H1 (cell line): ENCODE measurements around the gene QRICH2. TPM values are rescaled to one million over a fixed set of nuclear protein-coding genes. Genes with fewer than 3 reads are reported as not detected.

Experiments
- GTF2F1 ChIP-seq: IDR thresholded peaks from 2 replicates; pipeline ENCODE4 v1.6.1; 2012; ENCODE audit warnings: low read depth, low read length, improper control_type of control experiment, borderline replicate concordance
- SP2 ChIP-seq: IDR thresholded peaks from 2 replicates; pipeline ENCODE4 v1.6.1; 2012; ENCODE audit warnings: mild to moderate bottlenecking, low read length, inconsistent platforms
- polyA plus RNA-seq, 7 experiments: library from polyadenylated mRNA; depleted of rRNA in 3 of 7; stranded (reverse) in 5 of 7; unstranded in 2 of 7; fragments of >200 nt in 5 of 7; fragments of 200-250 nt in 2 of 7; gene quantifications; 1 replicate in 5 of 7; 2 replicates in 1 of 7; 4 replicates in 1 of 7; pipeline versions ENCODE4 v1.2.1 to v1.2.3, GENCODE V29; 2011 to 2013; ENCODE audit warnings: missing spikeins in 2 of 7, mixed read lengths in 2 of 7
- total RNA-seq: library from RNA; stranded (reverse); fragmentation: NEBNext Ultra II Directional; extraction: Animal tissue kit (Norgen Biotek cat#: 25700); gene quantifications from 2 replicates; pipeline ENCODE4 v1.2.1, GENCODE V29; 2021
- TF ChIP-seq, protein P1 (sequence below): IDR thresholded peaks from 2 replicates; pipeline ENCODE4 v1.6.1; 2011; ENCODE audit warnings: low read length, improper control_type of control experiment

QRICH2 gene
- total and polyA plus RNA-seq, 2 of the 8 experiments (the other 6 are each of a cell fraction or from before 2014, with no cell fraction given), result 2.8 to 3.8 TPM

DNA sequence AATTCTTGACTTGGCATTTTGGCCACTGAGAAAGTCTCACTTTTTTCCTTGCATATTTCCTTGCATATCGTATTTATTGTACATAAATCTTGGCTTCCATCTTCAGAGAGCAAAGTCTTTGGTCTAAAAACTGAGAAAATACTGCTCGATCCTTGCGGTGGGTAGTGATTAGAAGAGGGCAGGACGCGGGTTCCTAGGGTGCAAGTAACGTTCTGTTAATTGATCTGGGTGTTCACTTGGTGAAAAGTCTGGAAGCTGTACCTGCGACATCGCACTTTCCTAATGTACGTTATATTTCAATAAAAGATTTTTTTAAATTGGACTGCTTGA is 43.7 kb downstream of the QRICH2 start (continued):
- TF ChIP-seq, protein P1, sequence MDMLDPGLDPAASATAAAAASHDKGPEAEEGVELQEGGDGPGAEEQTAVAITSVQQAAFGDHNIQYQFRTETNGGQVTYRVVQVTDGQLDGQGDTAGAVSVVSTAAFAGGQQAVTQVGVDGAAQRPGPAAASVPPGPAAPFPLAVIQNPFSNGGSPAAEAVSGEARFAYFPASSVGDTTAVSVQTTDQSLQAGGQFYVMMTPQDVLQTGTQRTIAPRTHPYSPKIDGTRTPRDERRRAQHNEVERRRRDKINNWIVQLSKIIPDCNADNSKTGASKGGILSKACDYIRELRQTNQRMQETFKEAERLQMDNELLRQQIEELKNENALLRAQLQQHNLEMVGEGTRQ, result no peak
- TF ChIP-seq GTF2F1 (no peak), SP2 (no peak)
